H1 (cell line): ENCODE measurements around the gene COL8A2. TPM values are rescaled to one million over a fixed set of nuclear protein-coding genes. Genes with fewer than 3 reads are reported as not detected.

ENCODE experiments used
- CTCF ChIA-PET: fragments of 300-600 bp; sonication (Branson Sonifier 250); formaldehyde crosslinking; loops from one replicate; lab custom pipeline; 2021; ENCODE audit not compliant: partially characterized antibody; lab: Charles Lee
- POLR2A ChIA-PET: fragments of 300-600 bp; sonication (Branson Sonifier 250); formaldehyde crosslinking; loops from one replicate; lab custom pipeline; 2021; ENCODE audit warnings: inconsistent platforms; ENCODE audit not compliant: partially characterized antibody; lab: Charles Lee
- DNase-seq, 2 experiments: peaks; one replicate each; pipeline versions ENCODE4 v3.0.0 to v3.0.0-alpha.2; 2010 to 2022; ENCODE audit warnings: low spot score in 2 of 2, low read depth in 1 of 2, mixed read lengths in 1 of 2
- FAIRE-seq: peaks from 2 replicates; lab custom pipeline; 2011; peaks lifted over from hg19 to GRCh38; lab: Jason Lieb, UNC
- H2AFZ ChIP-seq: 2 replicates; pipeline ENCODE4 v1.8.1; 2012; ENCODE audit warnings: low read length, inconsistent platforms
- H2AK5ac ChIP-seq: 2 replicates; pipeline ENCODE4 v1.6.1; 2013; ENCODE audit warnings: low read depth, low read length
- H2BK120ac ChIP-seq: replicated peaks from 2 replicates; pipeline ENCODE3; 2013; ENCODE audit warnings: low read depth, low read length, inconsistent platforms
- H2BK12ac ChIP-seq: 2 replicates; pipeline ENCODE4 v1.6.1; 2013; ENCODE audit warnings: low read depth, low read length
- H2BK15ac ChIP-seq: 2 replicates; pipeline ENCODE4 v1.6.1; 2013; ENCODE audit warnings: low read length
- H2BK20ac ChIP-seq: 2 replicates; pipeline ENCODE4 v1.6.1; 2013; ENCODE audit warnings: low read length
- H2BK5ac ChIP-seq: 2 replicates; pipeline ENCODE4 v1.6.1; 2013; ENCODE audit warnings: low read depth, low read length
- H3K14ac ChIP-seq: 2 replicates; pipeline ENCODE4 v1.6.1; 2013; ENCODE audit warnings: inconsistent platforms; ENCODE audit not compliant: insufficient read length
- H3K18ac ChIP-seq: 2 replicates; pipeline ENCODE4 v1.6.1; 2013; ENCODE audit warnings: low read length; ENCODE audit errors: extremely low read depth
- H3K23ac ChIP-seq: 2 replicates; pipeline ENCODE4 v1.6.1; 2013; ENCODE audit warnings: inconsistent platforms; ENCODE audit not compliant: insufficient read length
- H3K23me2 ChIP-seq: 2 replicates; pipeline ENCODE4 v1.6.1; 2013; ENCODE audit warnings: low read depth, low read length
- H3K27ac ChIP-seq: 2 replicates; pipeline ENCODE4 v1.6.1; 2011; ENCODE audit warnings: low read depth, low read length, inconsistent platforms
- H3K27me3 ChIP-seq, 4 experiments: replicated peaks in 1 of 4; 1 replicate in 1 of 4; 2 replicates in 3 of 4; pipeline versions ENCODE4 v1.6.1 to v1.8.1; 2011 to 2013; ENCODE audit warnings: low read length in 3 of 4, mild to moderate bottlenecking in 3 of 4, inconsistent platforms in 2 of 4, mixed read lengths in 2 of 4, moderate library complexity in 1 of 4; ENCODE audit not compliant: control insufficient read depth in 3 of 4, insufficient read depth in 3 of 4; ENCODE audit errors: extremely low read depth in 1 of 4
- H3K36me3 ChIP-seq, 4 experiments: 2 replicates each; pipeline versions ENCODE4 v1.6.1 to v1.8.1; 2011 to 2013; ENCODE audit warnings: mild to moderate bottlenecking in 4 of 4, low read length in 3 of 4, moderate library complexity in 2 of 4, control low read depth in 1 of 4, inconsistent platforms in 1 of 4; ENCODE audit not compliant: insufficient read depth in 4 of 4, control insufficient read depth in 2 of 4
- H3K4ac ChIP-seq: replicated peaks from 2 replicates; pipeline ENCODE3; 2013; ENCODE audit warnings: low read length, low read depth, mixed read lengths, inconsistent platforms; ENCODE audit not compliant: insufficient read length
- H3K4me1 ChIP-seq, 4 experiments: replicated peaks in 1 of 4; 1 replicate in 1 of 4; 2 replicates in 3 of 4; pipeline versions ENCODE4 v1.6.1 to v1.8.1; 2011 to 2013; ENCODE audit warnings: low read length in 3 of 4, inconsistent platforms in 2 of 4, mixed read lengths in 1 of 4; ENCODE audit not compliant: insufficient read depth in 4 of 4, control insufficient read depth in 3 of 4
- H3K4me2 ChIP-seq, 2 experiments: 2 replicates each; pipeline versions ENCODE4 v1.6.1 to v1.8.1; 2011 to 2013; ENCODE audit warnings: low read depth in 2 of 2, low read length in 2 of 2, control low read depth in 1 of 2, inconsistent platforms in 1 of 2, mild to moderate bottlenecking in 1 of 2; ENCODE audit not compliant: insufficient read depth in 1 of 2
- H3K4me3 ChIP-seq, 4 experiments: fragments of 200-600, 300-600 bp in 1 of 4; sonication (generic), shearing (Covaris generic), sonication (Bioruptor Twin) in 1 of 4; 2 replicates each; pipeline versions ENCODE4 v1.5.1 to v1.8.1; 2011 to 2016; ENCODE audit warnings: low read length in 4 of 4, low read depth in 3 of 4, control low read depth in 2 of 4, inconsistent platforms in 2 of 4, mild to moderate bottlenecking in 2 of 4, mixed read lengths in 1 of 4, moderate library complexity in 1 of 4; ENCODE audit not compliant: insufficient read depth in 2 of 4; ENCODE audit errors: extremely low read depth in 1 of 4
- H3K56ac ChIP-seq: replicated peaks from 2 replicates; pipeline ENCODE3; 2013; ENCODE audit warnings: low read depth, mild to moderate bottlenecking, mixed read lengths, low read length, inconsistent platforms; ENCODE audit not compliant: insufficient read length
- H3K79me1 ChIP-seq: 2 replicates; pipeline ENCODE4 v1.6.1; 2013; ENCODE audit warnings: low read depth, low read length, control low read depth
- H3K79me2 ChIP-seq, 2 experiments: 2 replicates each; pipeline versions ENCODE4 v1.6.1 to v1.8.1; 2012 to 2013; ENCODE audit warnings: low read length in 2 of 2, mild to moderate bottlenecking in 2 of 2, inconsistent platforms in 1 of 2; ENCODE audit not compliant: insufficient read depth in 2 of 2, control insufficient read depth in 1 of 2
- H3K9ac ChIP-seq, 4 experiments: replicated peaks in 1 of 4; 1 replicate in 1 of 4; 2 replicates in 3 of 4; pipeline versions ENCODE4 v1.6.1 to v1.8.1; 2011 to 2013; ENCODE audit warnings: low read depth in 3 of 4, low read length in 3 of 4, control low read depth in 2 of 4, mild to moderate bottlenecking in 2 of 4, moderate library complexity in 2 of 4, inconsistent platforms in 1 of 4; ENCODE audit errors: extremely low read depth in 1 of 4
- H3K9me3 ChIP-seq, 2 experiments: 2 replicates each; pipeline versions ENCODE4 v1.6.1 to v1.8.1; 2012 to 2013; ENCODE audit warnings: mild to moderate bottlenecking in 2 of 2, moderate library complexity in 2 of 2, control low read depth in 1 of 2, inconsistent platforms in 1 of 2, low read depth in 1 of 2, low read length in 1 of 2, mixed read lengths in 1 of 2; ENCODE audit not compliant: insufficient read depth in 2 of 2
- H4K20me1 ChIP-seq, 2 experiments: replicated peaks in 1 of 2; 2 replicates each; pipeline versions ENCODE3 to v1.8.1; 2011 to 2013; ENCODE audit warnings: inconsistent platforms in 2 of 2, low read length in 2 of 2, mild to moderate bottlenecking in 1 of 2; ENCODE audit not compliant: insufficient read depth in 2 of 2, control insufficient read depth in 1 of 2
- H4K5ac ChIP-seq: 2 replicates; pipeline ENCODE4 v1.6.1; 2013; ENCODE audit warnings: low read length, low read depth, mixed read lengths, inconsistent platforms; ENCODE audit not compliant: insufficient read length
- H4K8ac ChIP-seq: 2 replicates; pipeline ENCODE4 v1.8.0; 2013; ENCODE audit warnings: mild to moderate bottlenecking, moderate library complexity, low read length, inconsistent platforms; ENCODE audit not compliant: insufficient read depth; ENCODE audit errors: extremely low read depth
- H4K91ac ChIP-seq: replicated peaks from 2 replicates; pipeline ENCODE3; 2013; ENCODE audit warnings: low read length, mixed read lengths, inconsistent platforms; ENCODE audit not compliant: insufficient read length
- CHD2 ChIP-seq: IDR thresholded peaks from 2 replicates; pipeline ENCODE4 v1.6.1; 2012; ENCODE audit warnings: low read length, improper control_type of control experiment
- CTCF ChIP-seq, 3 experiments: IDR thresholded peaks; 1 replicate in 2 of 3; 2 replicates in 1 of 3; pipeline versions ENCODE4 v1.5.1 to v1.6.1; 2011; ENCODE audit warnings: low read length in 3 of 3, mild to moderate bottlenecking in 3 of 3, inconsistent platforms in 2 of 3, low read depth in 1 of 3, moderate library complexity in 1 of 3; ENCODE audit not compliant: insufficient read depth in 1 of 3; ENCODE audit errors: control extremely low read depth in 1 of 3
- SRF ChIP-seq: IDR thresholded peaks from 2 replicates; pipeline ENCODE4 v1.6.1; 2011; ENCODE audit warnings: mild to moderate bottlenecking, low read depth, low read length, moderate library complexity
- polyA plus RNA-seq, 7 experiments: library from polyadenylated mRNA; depleted of rRNA in 3 of 7; stranded (reverse) in 5 of 7; unstranded in 2 of 7; fragments of >200 nt in 5 of 7; fragments of 200-250 nt in 2 of 7; gene quantifications; 1 replicate in 5 of 7; 2 replicates in 1 of 7; 4 replicates in 1 of 7; pipeline versions ENCODE4 v1.2.1 to v1.2.3, GENCODE V29; 2011 to 2013; ENCODE audit warnings: missing spikeins in 2 of 7, mixed read lengths in 2 of 7
- total RNA-seq: library from RNA; stranded (reverse); fragmentation: NEBNext Ultra II Directional; extraction: Animal tissue kit (Norgen Biotek cat#: 25700); gene quantifications from 2 replicates; pipeline ENCODE4 v1.2.1, GENCODE V29; 2021

The COL8A2 gene
- total and polyA plus RNA-seq, 2 of the 8 experiments (the other 6 are each of a cell fraction or from before 2014, with no cell fraction given) = 2.1 to 2.8 TPM

DNA sequence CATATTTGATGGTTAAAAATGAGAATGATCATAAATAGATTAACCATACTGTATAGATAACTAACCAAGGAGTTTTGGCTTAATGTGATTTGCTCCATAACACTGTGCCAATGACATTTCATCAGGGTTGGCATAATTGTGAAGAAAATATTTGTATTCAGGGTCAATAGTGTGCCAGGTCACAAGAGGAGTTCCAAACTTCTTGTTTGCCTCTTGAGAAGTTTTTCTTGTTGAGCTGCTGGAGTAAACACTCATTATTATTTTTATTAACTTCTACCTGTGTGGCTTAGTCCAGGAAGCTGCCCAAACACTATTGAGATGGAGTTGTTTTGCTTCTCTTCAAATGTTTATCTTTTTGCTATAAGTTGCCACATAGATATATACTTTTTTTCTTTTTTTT lies 38.4 kb upstream of the COL8A2 start:
- H4K91ac ChIP-seq = no peak overlapping the region
- no peak overlapping the region for H4K5ac ChIP-seq
- peaks cover 0 to 16% (median 7%) of the 10 kb centered on the region in 4 experiments; a peak in 6 of 7 replicates for H3K4me1 ChIP-seq
- no peak overlapping the region for H3K4ac ChIP-seq
- no peaks in the 10 kb centered on the region for H3K9me3 ChIP-seq
- H3K79me2 ChIP-seq = peaks cover 0 to 39% of the 10 kb centered on the region in 2 experiments; a peak in 3 of 4 replicates
- no peak overlapping the region for H2BK20ac ChIP-seq
- no peak overlapping the region for H3K27ac ChIP-seq
- no peak overlapping the region for H3K9ac ChIP-seq
- DNase-seq (no peak), FAIRE-seq (no peak)
- H3K56ac ChIP-seq = no peak overlapping the region
- H4K8ac ChIP-seq = no peak overlapping the region
- no peak overlapping the region for H2AFZ ChIP-seq
- H3K4me3 ChIP-seq = no peak overlapping the region
- peaks cover 0 to 23% of the 10 kb centered on the region in 2 experiments for H4K20me1 ChIP-seq
- H3K23me2 ChIP-seq = no peaks in the 10 kb centered on the region
- H2AK5ac ChIP-seq = no peak overlapping the region
- ChIA-PET CTCF (interaction anchor here (0.6 to 17.6 kb wide), 8 partner anchors 10 to 126 kb away, joined by 3 to 233 read pairs (median 16); partner anchors contain the start of genes THRAP3 and TRAPPC3), POLR2A (interaction anchor here (1.1 to 3.3 kb wide), 4 partner anchors 12 to 26 kb away, joined by 3 to 20 read pairs (median 4); no protein-coding TSS in a partner anchor)
- no peaks in the 10 kb centered on the region for H3K27me3 ChIP-seq
- no peak overlapping the region for H2BK120ac ChIP-seq
- H3K4me2 ChIP-seq = no peak overlapping the region
- H2BK15ac ChIP-seq = no peak overlapping the region
- H3K23ac ChIP-seq = no peak overlapping the region
- no peak overlapping the region for H2BK12ac ChIP-seq
- H2BK5ac ChIP-seq = no peak overlapping the region
- peaks cover 5% of the 10 kb centered on the region for H3K79me1 ChIP-seq
- no peaks in the 10 kb centered on the region for H3K36me3 ChIP-seq
- H3K18ac ChIP-seq = no peak overlapping the region
- H3K14ac ChIP-seq = no peak overlapping the region
- TF ChIP-seq CTCF (IDR thresholded peaks at IDR 0.05; ENCODE audit: control extremely low read depth in 1 of 3, insufficient read depth in 1 of 3, low read depth in 1 of 3, low read length in 3 of 3) (no peak), CHD2 (no peak), SRF (no peak)
